GM23338 (cell line): Measurements from ENCODE around the gene RER1. TPM values are rescaled to one million over a fixed set of nuclear protein-coding genes. Genes with fewer than 3 reads are reported as not detected.

Experiments used
- ATAC-seq: fragments of 200-7000 bp; cut with Tn5 transposase; 3 replicates; pipeline ENCODE4 v1.9.1; 2020
- DNase-seq: peaks from one replicate; pipeline ENCODE4 v3.0.0-alpha.2; 2015; ENCODE audit warnings: low spot score
- H2AFZ ChIP-seq: fragments of 200-600 bp; sonication (generic); 2 replicates; pipeline ENCODE4 v1.8.0; 2016; ENCODE audit warnings: antibody characterized with exemption, mild to moderate bottlenecking, moderate library complexity
- H3F3A ChIP-seq: fragments of 200-600 bp; sonication (generic); replicated peaks from 2 replicates; pipeline ENCODE4 v1.8.0; 2017; ENCODE audit warnings: antibody characterized with exemption, mixed run types, low read depth
- H3K27ac ChIP-seq: fragments of 200-600 bp; sonication (generic); 2 replicates; pipeline ENCODE4 v1.6.1; 2016; ENCODE audit warnings: low read depth
- H3K27me3 ChIP-seq: fragments of 200-600 bp; sonication (generic); 2 replicates; pipeline ENCODE4 v1.8.0; 2016; ENCODE audit warnings: mild to moderate bottlenecking, mixed run types, moderate library complexity; ENCODE audit not compliant: insufficient read depth
- H3K36me3 ChIP-seq: fragments of 200-600 bp; sonication (generic); 2 replicates; pipeline ENCODE4 v1.8.0; 2016; ENCODE audit warnings: mild to moderate bottlenecking; ENCODE audit not compliant: insufficient read depth
- H3K4me1 ChIP-seq: fragments of 200-600 bp; sonication (generic); 2 replicates; pipeline ENCODE4 v1.8.0; 2016; ENCODE audit warnings: mild to moderate bottlenecking, moderate library complexity; ENCODE audit not compliant: insufficient read depth
- H3K4me2 ChIP-seq: fragments of 200-600 bp; sonication (generic); 2 replicates; pipeline ENCODE4 v1.7.1; 2017; ENCODE audit warnings: mixed run types
- H3K4me3 ChIP-seq: fragments of 200-600 bp; sonication (generic); 2 replicates; pipeline ENCODE4 v1.6.1; 2016; ENCODE audit warnings: mixed run types
- H3K79me2 ChIP-seq: fragments of 200-600 bp; sonication (generic); replicated peaks from 2 replicates; pipeline ENCODE4 v1.8.0; 2017; ENCODE audit warnings: mild to moderate bottlenecking; ENCODE audit not compliant: insufficient read depth
- H3K9me2 ChIP-seq: fragments of 200-600 bp; sonication (generic); 2 replicates; pipeline ENCODE4 v1.8.0; 2017; ENCODE audit not compliant: insufficient read depth
- H4K20me1 ChIP-seq: fragments of 200-600 bp; sonication (generic); replicated peaks from 2 replicates; pipeline ENCODE4 v1.8.0; 2017; ENCODE audit warnings: mild to moderate bottlenecking; ENCODE audit not compliant: insufficient read depth
- H3K27ac Mint-ChIP-seq: 2 replicates; pipeline ENCODE4 v1.8.0; 2020; ENCODE audit warnings: inconsistent platforms, mild to moderate bottlenecking, moderate library complexity, mixed read lengths
- H3K27me3 Mint-ChIP-seq: 3 replicates; pipeline ENCODE4 v1.8.0; 2022; ENCODE audit warnings: low read depth, mild to moderate bottlenecking, moderate library complexity, mixed read lengths, inconsistent platforms; ENCODE audit not compliant: insufficient read depth, poor library complexity
- H3K36me3 Mint-ChIP-seq: 3 replicates; pipeline ENCODE4 v1.8.0; 2021; ENCODE audit warnings: low read depth, mild to moderate bottlenecking, inconsistent platforms, moderate library complexity, mixed read lengths
- H3K4me1 Mint-ChIP-seq: 3 replicates; pipeline ENCODE4 v1.8.0; 2020; ENCODE audit warnings: mild to moderate bottlenecking, inconsistent platforms, mixed read lengths
- H3K4me3 Mint-ChIP-seq: 3 replicates; pipeline ENCODE4 v1.8.0; 2021; ENCODE audit warnings: moderate library complexity, mild to moderate bottlenecking, inconsistent platforms, mixed read lengths
- H3K9me3 Mint-ChIP-seq: 3 replicates; pipeline ENCODE4 v1.8.0; 2020; ENCODE audit warnings: moderate library complexity, mild to moderate bottlenecking, inconsistent platforms, mixed read lengths
- CREB1 ChIP-seq: fragments of 250-450 bp; sonication (Bioruptor Pico); IDR thresholded peaks from 2 replicates; pipeline ENCODE4 v1.5.0; 2020; ENCODE audit warnings: low read depth, mild to moderate bottlenecking, moderate library complexity
- EZH2 ChIP-seq: fragments of 200-600 bp; sonication (generic); IDR thresholded peaks from one replicate; pipeline ENCODE4 v1.8.0; 2017; ENCODE audit warnings: antibody characterized with exemption, mild to moderate bottlenecking, low read depth; ENCODE audit not compliant: unreplicated experiment
- EZH2phosphoT487 ChIP-seq: fragments of 200-600 bp; sonication (generic); IDR thresholded peaks from one replicate; pipeline ENCODE4 v1.8.1; 2018; ENCODE audit warnings: antibody characterized with exemption; ENCODE audit not compliant: unreplicated experiment
- JUNB ChIP-seq: IDR thresholded peaks from one replicate; pipeline ENCODE4 v1.6.1; 2016; ENCODE audit warnings: antibody characterized with exemption; ENCODE audit not compliant: unreplicated experiment
- NANOG ChIP-seq: IDR thresholded peaks from 2 replicates; pipeline ENCODE4 v1.6.1; 2016; ENCODE audit warnings: antibody characterized with exemption, borderline replicate concordance
- POLR2AphosphoS5 ChIP-seq: IDR thresholded peaks from 2 replicates; pipeline ENCODE4 v1.6.1; 2016; ENCODE audit warnings: antibody characterized with exemption, low read depth
- STAT1 ChIP-seq: IDR thresholded peaks from one replicate; pipeline ENCODE4 v1.6.1; 2016; ENCODE audit warnings: antibody characterized with exemption; ENCODE audit not compliant: unreplicated experiment
- ZNF114 ChIP-seq: fragments of 250-450 bp; sonication (Bioruptor Pico); IDR thresholded peaks from 2 replicates; pipeline ENCODE4 v1.5.0; 2020; ENCODE audit warnings: mild to moderate bottlenecking, moderate library complexity
- ZNF331 ChIP-seq: fragments of 250-450 bp; sonication (Bioruptor Pico); IDR thresholded peaks from 2 replicates; pipeline ENCODE4 v1.5.0; 2020; ENCODE audit warnings: low read depth, mild to moderate bottlenecking, moderate library complexity
- polyA plus RNA-seq: library from polyadenylated mRNA; unstranded; fragments of >200 nt; fragmentation: Nextera tagmentation; extraction: Ambion mirVana; gene quantifications from 2 replicates; pipeline ENCODE4 v1.2.1, GENCODE V29; 2016
- total RNA-seq: library from RNA; depleted of rRNA; stranded (reverse); fragments of >200 nt; shearing (Covaris generic); gene quantifications from 2 replicates; pipeline ENCODE4 v1.2.3, GENCODE V29; 2014
- TF ChIP-seq, protein P1 (sequence below), 2 experiments: fragments of 200-600 bp in 1 of 2; sonication (generic) in 1 of 2; conservative IDR thresholded peaks; 2 replicates each; pipeline versions ENCODE4 v1.5.1 to v1.6.1; 2016 to 2017; ENCODE audit warnings: antibody characterized with exemption in 2 of 2, low read depth in 2 of 2, mild to moderate bottlenecking in 2 of 2, moderate library complexity in 1 of 2
- TF ChIP-seq, protein P2 (sequence below): IDR thresholded peaks from 2 replicates; pipeline ENCODE4 v1.6.1; 2016; ENCODE audit warnings: antibody characterized with exemption
- TF ChIP-seq, protein P3 (sequence below): fragments of 250-450 bp; sonication (Bioruptor Pico); IDR thresholded peaks from 2 replicates; pipeline ENCODE4 v1.5.0; 2020; ENCODE audit warnings: mild to moderate bottlenecking, moderate library complexity
- TF ChIP-seq, protein P4 (sequence below): IDR thresholded peaks from one replicate; pipeline ENCODE4 v1.6.1; 2018; ENCODE audit warnings: antibody characterized with exemption; ENCODE audit not compliant: unreplicated experiment

Gene RER1
- total and polyA plus RNA-seq, 2 experiments from 2014 or later: 58.4 to 99.5 TPM

DNA sequence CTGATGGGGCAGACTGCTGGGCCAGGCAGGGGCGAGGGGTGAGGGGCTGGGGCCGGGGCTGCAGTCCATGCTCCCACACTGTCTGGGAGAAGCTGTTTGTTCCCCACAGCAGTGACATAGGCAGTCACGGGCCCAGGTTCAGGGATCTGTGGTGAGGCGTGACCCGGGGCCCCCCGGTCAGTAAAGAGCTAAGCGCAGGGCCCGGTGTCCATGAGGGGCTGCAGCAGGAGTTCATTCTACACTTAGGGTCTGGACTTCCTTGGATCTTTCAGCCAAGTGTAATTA, 16.3 kb downstream of the RER1 start:
- H3K36me3 Mint-ChIP-seq: peaks cover 43% of the 10 kb centered on the region
- H3K27ac Mint-ChIP-seq: no peak overlapping the region
- H3K27me3 ChIP-seq: no peaks in the 10 kb centered on the region

More for the DNA sequence above, 16.3 kb downstream of the RER1 start:
- DNase-seq (no peak), ATAC-seq (no peak)
- H3K4me3 Mint-ChIP-seq: no peak overlapping the region
- Histone ChIP-seq H3K4me1 (no peaks in the 10 kb centered on the region), H3F3A (peaks cover 11% of the 10 kb centered on the region; the same call in 1 of the 2 replicates), H3K79me2 (no peaks in the 10 kb centered on the region), H3K27ac (no peak overlapping the region), H3K4me2 (no peak overlapping the region), H3K36me3 (0 out of 2 replicates have a peak, but pooled peaks cover 5% of the 10 kb centered on the region), H3K9me2 (no peaks in the 10 kb centered on the region), H4K20me1 (no peaks in the 10 kb centered on the region), H3K4me3 (no peak overlapping the region), H2AFZ (no peak overlapping the region)
- H3K9me3 Mint-ChIP-seq: no peaks in the 10 kb centered on the region
- H3K4me1 Mint-ChIP-seq: no peaks in the 10 kb centered on the region; the same call in 2 of the 3 replicates
- TF ChIP-seq CREB1 (CRISPR knock-in tag) (no peak), POLR2AphosphoS5 (no peak), ZNF114 (no peak), ZNF331 (no peak), STAT1 (no peak), EZH2phosphoT487 (no peak), EZH2 (no peak), NANOG (no peak), JUNB (no peak)
- TF ChIP-seq, protein P1, sequence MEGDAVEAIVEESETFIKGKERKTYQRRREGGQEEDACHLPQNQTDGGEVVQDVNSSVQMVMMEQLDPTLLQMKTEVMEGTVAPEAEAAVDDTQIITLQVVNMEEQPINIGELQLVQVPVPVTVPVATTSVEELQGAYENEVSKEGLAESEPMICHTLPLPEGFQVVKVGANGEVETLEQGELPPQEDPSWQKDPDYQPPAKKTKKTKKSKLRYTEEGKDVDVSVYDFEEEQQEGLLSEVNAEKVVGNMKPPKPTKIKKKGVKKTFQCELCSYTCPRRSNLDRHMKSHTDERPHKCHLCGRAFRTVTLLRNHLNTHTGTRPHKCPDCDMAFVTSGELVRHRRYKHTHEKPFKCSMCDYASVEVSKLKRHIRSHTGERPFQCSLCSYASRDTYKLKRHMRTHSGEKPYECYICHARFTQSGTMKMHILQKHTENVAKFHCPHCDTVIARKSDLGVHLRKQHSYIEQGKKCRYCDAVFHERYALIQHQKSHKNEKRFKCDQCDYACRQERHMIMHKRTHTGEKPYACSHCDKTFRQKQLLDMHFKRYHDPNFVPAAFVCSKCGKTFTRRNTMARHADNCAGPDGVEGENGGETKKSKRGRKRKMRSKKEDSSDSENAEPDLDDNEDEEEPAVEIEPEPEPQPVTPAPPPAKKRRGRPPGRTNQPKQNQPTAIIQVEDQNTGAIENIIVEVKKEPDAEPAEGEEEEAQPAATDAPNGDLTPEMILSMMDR (conservative IDR thresholded peaks at IDR 0.05; ENCODE audit: low read depth in 2 of 2): no peak
- TF ChIP-seq, protein P2, sequence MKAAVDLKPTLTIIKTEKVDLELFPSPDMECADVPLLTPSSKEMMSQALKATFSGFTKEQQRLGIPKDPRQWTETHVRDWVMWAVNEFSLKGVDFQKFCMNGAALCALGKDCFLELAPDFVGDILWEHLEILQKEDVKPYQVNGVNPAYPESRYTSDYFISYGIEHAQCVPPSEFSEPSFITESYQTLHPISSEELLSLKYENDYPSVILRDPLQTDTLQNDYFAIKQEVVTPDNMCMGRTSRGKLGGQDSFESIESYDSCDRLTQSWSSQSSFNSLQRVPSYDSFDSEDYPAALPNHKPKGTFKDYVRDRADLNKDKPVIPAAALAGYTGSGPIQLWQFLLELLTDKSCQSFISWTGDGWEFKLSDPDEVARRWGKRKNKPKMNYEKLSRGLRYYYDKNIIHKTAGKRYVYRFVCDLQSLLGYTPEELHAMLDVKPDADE: no peak
- TF ChIP-seq, protein P3, sequence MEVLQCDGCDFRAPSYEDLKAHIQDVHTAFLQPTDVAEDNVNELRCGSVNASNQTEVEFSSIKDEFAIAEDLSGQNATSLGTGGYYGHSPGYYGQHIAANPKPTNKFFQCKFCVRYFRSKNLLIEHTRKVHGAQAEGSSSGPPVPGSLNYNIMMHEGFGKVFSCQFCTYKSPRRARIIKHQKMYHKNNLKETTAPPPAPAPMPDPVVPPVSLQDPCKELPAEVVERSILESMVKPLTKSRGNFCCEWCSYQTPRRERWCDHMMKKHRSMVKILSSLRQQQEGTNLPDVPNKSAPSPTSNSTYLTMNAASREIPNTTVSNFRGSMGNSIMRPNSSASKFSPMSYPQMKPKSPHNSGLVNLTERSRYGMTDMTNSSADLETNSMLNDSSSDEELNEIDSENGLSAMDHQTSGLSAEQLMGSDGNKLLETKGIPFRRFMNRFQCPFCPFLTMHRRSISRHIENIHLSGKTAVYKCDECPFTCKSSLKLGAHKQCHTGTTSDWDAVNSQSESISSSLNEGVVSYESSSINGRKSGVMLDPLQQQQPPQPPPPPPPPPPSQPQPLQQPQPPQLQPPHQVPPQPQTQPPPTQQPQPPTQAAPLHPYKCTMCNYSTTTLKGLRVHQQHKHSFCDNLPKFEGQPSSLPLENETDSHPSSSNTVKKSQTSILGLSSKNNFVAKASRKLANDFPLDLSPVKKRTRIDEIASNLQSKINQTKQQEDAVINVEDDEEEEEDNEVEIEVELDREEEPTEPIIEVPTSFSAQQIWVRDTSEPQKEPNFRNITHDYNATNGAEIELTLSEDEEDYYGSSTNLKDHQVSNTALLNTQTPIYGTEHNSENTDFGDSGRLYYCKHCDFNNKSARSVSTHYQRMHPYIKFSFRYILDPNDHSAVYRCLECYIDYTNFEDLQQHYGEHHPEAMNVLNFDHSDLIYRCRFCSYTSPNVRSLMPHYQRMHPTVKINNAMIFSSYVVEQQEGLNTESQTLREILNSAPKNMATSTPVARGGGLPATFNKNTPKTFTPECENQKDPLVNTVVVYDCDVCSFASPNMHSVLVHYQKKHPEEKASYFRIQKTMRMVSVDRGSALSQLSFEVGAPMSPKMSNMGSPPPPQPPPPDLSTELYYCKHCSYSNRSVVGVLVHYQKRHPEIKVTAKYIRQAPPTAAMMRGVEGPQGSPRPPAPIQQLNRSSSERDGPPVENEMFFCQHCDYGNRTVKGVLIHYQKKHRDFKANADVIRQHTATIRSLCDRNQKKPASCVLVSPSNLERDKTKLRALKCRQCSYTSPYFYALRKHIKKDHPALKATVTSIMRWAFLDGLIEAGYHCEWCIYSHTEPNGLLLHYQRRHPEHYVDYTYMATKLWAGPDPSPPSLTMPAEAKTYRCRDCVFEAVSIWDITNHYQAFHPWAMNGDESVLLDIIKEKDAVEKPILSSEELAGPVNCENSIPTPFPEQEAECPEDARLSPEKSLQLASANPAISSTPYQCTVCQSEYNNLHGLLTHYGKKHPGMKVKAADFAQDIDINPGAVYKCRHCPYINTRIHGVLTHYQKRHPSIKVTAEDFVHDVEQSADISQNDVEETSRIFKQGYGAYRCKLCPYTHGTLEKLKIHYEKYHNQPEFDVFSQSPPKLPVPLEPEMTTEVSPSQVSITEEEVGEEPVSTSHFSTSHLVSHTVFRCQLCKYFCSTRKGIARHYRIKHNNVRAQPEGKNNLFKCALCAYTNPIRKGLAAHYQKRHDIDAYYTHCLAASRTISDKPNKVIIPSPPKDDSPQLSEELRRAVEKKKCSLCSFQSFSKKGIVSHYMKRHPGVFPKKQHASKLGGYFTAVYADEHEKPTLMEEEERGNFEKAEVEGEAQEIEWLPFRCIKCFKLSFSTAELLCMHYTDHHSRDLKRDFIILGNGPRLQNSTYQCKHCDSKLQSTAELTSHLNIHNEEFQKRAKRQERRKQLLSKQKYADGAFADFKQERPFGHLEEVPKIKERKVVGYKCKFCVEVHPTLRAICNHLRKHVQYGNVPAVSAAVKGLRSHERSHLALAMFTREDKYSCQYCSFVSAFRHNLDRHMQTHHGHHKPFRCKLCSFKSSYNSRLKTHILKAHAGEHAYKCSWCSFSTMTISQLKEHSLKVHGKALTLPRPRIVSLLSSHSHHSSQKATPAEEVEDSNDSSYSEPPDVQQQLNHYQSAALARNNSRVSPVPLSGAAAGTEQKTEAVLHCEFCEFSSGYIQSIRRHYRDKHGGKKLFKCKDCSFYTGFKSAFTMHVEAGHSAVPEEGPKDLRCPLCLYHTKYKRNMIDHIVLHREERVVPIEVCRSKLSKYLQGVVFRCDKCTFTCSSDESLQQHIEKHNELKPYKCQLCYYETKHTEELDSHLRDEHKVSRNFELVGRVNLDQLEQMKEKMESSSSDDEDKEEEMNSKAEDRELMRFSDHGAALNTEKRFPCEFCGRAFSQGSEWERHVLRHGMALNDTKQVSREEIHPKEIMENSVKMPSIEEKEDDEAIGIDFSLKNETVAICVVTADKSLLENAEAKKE: no peak
- TF ChIP-seq, protein P4, sequence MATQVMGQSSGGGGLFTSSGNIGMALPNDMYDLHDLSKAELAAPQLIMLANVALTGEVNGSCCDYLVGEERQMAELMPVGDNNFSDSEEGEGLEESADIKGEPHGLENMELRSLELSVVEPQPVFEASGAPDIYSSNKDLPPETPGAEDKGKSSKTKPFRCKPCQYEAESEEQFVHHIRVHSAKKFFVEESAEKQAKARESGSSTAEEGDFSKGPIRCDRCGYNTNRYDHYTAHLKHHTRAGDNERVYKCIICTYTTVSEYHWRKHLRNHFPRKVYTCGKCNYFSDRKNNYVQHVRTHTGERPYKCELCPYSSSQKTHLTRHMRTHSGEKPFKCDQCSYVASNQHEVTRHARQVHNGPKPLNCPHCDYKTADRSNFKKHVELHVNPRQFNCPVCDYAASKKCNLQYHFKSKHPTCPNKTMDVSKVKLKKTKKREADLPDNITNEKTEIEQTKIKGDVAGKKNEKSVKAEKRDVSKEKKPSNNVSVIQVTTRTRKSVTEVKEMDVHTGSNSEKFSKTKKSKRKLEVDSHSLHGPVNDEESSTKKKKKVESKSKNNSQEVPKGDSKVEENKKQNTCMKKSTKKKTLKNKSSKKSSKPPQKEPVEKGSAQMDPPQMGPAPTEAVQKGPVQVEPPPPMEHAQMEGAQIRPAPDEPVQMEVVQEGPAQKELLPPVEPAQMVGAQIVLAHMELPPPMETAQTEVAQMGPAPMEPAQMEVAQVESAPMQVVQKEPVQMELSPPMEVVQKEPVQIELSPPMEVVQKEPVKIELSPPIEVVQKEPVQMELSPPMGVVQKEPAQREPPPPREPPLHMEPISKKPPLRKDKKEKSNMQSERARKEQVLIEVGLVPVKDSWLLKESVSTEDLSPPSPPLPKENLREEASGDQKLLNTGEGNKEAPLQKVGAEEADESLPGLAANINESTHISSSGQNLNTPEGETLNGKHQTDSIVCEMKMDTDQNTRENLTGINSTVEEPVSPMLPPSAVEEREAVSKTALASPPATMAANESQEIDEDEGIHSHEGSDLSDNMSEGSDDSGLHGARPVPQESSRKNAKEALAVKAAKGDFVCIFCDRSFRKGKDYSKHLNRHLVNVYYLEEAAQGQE: no peak
- peaks cover 20% of the 10 kb centered on the region for H3K27me3 Mint-ChIP-seq
